Kasumi-1 (cell line): ENCODE data around the gene HIBADH.

Experiments used
- DNase-seq, 2 experiments: peaks; one replicate each; lab custom pipeline; 2025; lab: John Stamatoyannopoulos, UW

HIBADH gene

DNA sequence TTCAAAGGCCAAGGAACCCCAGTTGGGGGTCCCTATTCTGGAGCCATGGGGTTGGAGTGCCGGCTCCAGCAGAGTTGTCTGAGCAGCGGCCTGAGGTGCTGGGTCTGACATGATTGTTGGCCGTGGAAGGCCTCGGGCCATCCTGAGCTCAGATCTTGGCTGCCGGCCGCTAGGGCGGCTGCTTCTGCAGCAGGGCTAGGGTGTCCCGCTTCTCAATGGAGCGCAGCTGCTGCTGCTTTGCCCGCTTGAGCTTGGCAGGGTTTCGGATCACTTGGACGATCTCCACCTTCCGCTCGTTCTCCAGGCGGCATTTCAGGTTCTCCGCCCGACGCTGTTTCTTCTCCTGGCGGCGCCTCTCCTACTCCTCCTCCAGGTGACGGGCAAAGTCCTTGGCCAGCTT is 171.1 kb downstream of the HIBADH start:
- no peak for DNase-seq

- DNase-seq: no peak
These were observed 175.2 kb downstream of the HIBADH start for GRCh38 chr7:27487509-27487908.

- DNase-seq: no peak
These were observed 178.2 kb downstream of the HIBADH start for GRCh38 chr7:27484451-27484850.

- no peak for DNase-seq
These were observed 180.5 kb downstream of the HIBADH start for GRCh38 chr7:27482219-27482618.

- no peak for DNase-seq
These were observed 184.1 kb downstream of the HIBADH start for GRCh38 chr7:27478556-27478955.

- no peak for DNase-seq
These were observed 184.6 kb downstream of the HIBADH start for GRCh38 chr7:27478084-27478483.

- DNase-seq: no peak
These were observed 186.2 kb downstream of the HIBADH start for GRCh38 chr7:27476493-27476892.
